ENCODE data around the gene SEMA3E. TPM values are rescaled to one million over a fixed set of nuclear protein-coding genes. Genes with fewer than 3 reads are reported as not detected.
"Not testable (repeated sequence)": the region's sequence is repeated elsewhere in the genome, so short reads cannot be mapped to it uniquely, and the experiment has no call there.

SEMA3E gene
- total RNA-seq, 1 experiment from 2014 or later = 2.5 TPM

- ATAC-seq; CTCF ChIA-PET; POLR2A ChIA-PET; H3K27me3 Mint-ChIP-seq (ENCODE audit: low read depth); DNase-seq (ENCODE audit: low spot score); H3K9me3 Mint-ChIP-seq: not testable (repeated sequence)
- TF ChIP-seq CREM (CRISPR knock-in tag; IDR thresholded peaks at IDR 0.05) = 0 out of 2 replicates have a peak, but pooled peaks have one; percentile 38
- 0 out of 2 replicates have a peak, but pooled peaks have one; percentile 32 for TF ChIP-seq KAT7 (CRISPR knock-in tag; IDR thresholded peaks at IDR 0.05; ENCODE audit: borderline replicate concordance)
- TF ChIP-seq, protein P1, sequence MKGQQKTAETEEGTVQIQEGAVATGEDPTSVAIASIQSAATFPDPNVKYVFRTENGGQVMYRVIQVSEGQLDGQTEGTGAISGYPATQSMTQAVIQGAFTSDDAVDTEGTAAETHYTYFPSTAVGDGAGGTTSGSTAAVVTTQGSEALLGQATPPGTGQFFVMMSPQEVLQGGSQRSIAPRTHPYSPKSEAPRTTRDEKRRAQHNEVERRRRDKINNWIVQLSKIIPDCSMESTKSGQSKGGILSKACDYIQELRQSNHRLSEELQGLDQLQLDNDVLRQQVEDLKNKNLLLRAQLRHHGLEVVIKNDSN (CRISPR knock-in tag; IDR thresholded peaks at IDR 0.05) = 0 out of 2 replicates have a peak, but pooled peaks have one; percentile 21
- Mint-ChIP-seq H3K27ac (peak overlapping the region; percentile 100), H3K4me1 (peaks cover 35% of the 10 kb centered on the region), H3K36me3 (peaks cover 53% of the 10 kb centered on the region), H3K4me3 (peak overlapping the region; percentile 100)
These were observed 188.8 kb downstream of the SEMA3E start for GRCh38 chr7:83459930-83460653.

DNA sequence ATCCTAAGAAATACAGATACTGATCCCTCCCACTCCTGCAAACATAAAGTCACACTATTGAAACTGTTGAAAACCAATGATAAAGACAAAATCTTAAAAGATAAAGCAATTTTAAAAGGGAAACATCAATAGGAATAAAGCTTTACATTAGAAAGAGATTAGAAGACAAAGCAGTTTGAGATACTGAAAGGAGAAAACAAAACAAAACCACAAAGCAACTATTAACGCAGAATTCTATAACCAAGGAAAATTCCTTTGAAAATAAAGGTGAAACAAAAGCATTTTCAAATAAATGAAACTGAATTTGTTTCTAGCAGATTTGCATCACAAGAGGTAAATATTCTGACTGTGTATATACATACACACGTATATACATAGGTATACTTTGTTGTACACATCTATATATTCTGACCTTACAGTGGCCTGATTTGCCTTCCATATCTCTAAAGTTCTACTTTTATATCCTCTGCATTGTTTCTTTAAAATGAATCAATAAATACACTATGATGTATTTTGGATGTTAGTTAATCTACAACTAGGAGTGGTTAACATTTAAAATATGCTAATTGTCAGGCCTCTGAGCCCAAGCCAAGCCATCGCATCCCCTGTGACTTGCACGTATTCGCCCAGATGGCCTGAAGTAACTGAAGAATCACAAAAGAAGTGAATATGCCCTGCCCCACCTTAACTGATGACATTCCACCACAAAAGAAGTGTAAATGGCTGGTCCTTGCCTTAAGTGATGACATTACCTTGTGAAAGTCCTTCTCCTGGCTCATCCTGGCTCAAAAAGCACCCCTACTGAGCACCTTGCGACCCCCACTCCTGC lies 189.6 kb downstream of the SEMA3E start:
- H3K27me3 Mint-ChIP-seq (ENCODE audit: low read depth); CTCF ChIA-PET; POLR2A ChIA-PET; H3K9me3 Mint-ChIP-seq: not testable (repeated sequence)
- Mint-ChIP-seq H3K36me3 (peaks cover 45% of the 10 kb centered on the region), H3K4me3 (peak overlapping the region; percentile 100), H3K4me1 (peaks cover 36% of the 10 kb centered on the region), H3K27ac (peak overlapping the region; percentile 100)
- TF ChIP-seq, protein P2, sequence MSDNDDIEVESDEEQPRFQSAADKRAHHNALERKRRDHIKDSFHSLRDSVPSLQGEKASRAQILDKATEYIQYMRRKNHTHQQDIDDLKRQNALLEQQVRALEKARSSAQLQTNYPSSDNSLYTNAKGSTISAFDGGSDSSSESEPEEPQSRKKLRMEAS (CRISPR knock-in tag; IDR thresholded peaks at IDR 0.05) = 0 out of 2 replicates have a peak, but pooled peaks have one; percentile 36
- TF ChIP-seq ETV6 (CRISPR knock-in tag; IDR thresholded peaks at IDR 0.05) (0 out of 2 replicates have a peak, but pooled peaks have one; percentile 26), ZNF281 (CRISPR knock-in tag; IDR thresholded peaks at IDR 0.05) (0 out of 2 replicates have a peak, but pooled peaks have one; percentile 32), TEAD1 (CRISPR knock-in tag; IDR thresholded peaks at IDR 0.05) (peak; percentile 93)
- peak; percentile 73 for ATAC-seq
- DNase-seq (ENCODE audit: low spot score) = peak; percentile 36

GRCh38 chr7:83457022-83457892 lies 191.7 kb downstream of the SEMA3E start:
- Mint-ChIP-seq H3K4me3 (peak overlapping the region; percentile 51), H3K4me1 (peaks cover 44% of the 10 kb centered on the region), H3K9me3 (no peaks in the 10 kb centered on the region), H3K36me3 (peaks cover 26% of the 10 kb centered on the region), H3K27ac (peak overlapping the region; percentile 86), H3K27me3 (ENCODE audit: low read depth) (peaks cover 4% of the 10 kb centered on the region)
- ChIA-PET POLR2A (no interaction called here), CTCF (interaction anchor here (0.8 kb wide), 1 partner anchor 18 kb away, joined by 4 read pairs; no protein-coding TSS in a partner anchor)
- ATAC-seq (no peak), DNase-seq (ENCODE audit: low spot score) (no peak)
- TF ChIP-seq FOXK1 (CRISPR knock-in tag; IDR thresholded peaks at IDR 0.05) (no peak), ZNF425 (CRISPR knock-in tag; conservative IDR thresholded peaks at IDR 0.05) (no peak), ZBTB43 (CRISPR knock-in tag; IDR thresholded peaks at IDR 0.05) (no peak), RORB (CRISPR knock-in tag; IDR thresholded peaks at IDR 0.05) (no peak), ZNF671 (CRISPR knock-in tag; IDR thresholded peaks at IDR 0.05) (no peak), GTF2I (CRISPR knock-in tag; conservative IDR thresholded peaks at IDR 0.05) (no peak), ATF1 (CRISPR knock-in tag; IDR thresholded peaks at IDR 0.05) (no peak)
- TF ChIP-seq, protein P3, sequence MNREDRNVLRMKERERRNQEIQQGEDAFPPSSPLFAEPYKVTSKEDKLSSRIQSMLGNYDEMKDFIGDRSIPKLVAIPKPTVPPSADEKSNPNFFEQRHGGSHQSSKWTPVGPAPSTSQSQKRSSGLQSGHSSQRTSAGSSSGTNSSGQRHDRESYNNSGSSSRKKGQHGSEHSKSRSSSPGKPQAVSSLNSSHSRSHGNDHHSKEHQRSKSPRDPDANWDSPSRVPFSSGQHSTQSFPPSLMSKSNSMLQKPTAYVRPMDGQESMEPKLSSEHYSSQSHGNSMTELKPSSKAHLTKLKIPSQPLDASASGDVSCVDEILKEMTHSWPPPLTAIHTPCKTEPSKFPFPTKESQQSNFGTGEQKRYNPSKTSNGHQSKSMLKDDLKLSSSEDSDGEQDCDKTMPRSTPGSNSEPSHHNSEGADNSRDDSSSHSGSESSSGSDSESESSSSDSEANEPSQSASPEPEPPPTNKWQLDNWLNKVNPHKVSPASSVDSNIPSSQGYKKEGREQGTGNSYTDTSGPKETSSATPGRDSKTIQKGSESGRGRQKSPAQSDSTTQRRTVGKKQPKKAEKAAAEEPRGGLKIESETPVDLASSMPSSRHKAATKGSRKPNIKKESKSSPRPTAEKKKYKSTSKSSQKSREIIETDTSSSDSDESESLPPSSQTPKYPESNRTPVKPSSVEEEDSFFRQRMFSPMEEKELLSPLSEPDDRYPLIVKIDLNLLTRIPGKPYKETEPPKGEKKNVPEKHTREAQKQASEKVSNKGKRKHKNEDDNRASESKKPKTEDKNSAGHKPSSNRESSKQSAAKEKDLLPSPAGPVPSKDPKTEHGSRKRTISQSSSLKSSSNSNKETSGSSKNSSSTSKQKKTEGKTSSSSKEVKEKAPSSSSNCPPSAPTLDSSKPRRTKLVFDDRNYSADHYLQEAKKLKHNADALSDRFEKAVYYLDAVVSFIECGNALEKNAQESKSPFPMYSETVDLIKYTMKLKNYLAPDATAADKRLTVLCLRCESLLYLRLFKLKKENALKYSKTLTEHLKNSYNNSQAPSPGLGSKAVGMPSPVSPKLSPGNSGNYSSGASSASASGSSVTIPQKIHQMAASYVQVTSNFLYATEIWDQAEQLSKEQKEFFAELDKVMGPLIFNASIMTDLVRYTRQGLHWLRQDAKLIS (CRISPR knock-in tag; IDR thresholded peaks at IDR 0.05; ENCODE audit: borderline replicate concordance) = no peak
